SK-N-SH (cell line): ENCODE results near the gene PLXNA4. TPM values are rescaled to one million over a fixed set of nuclear protein-coding genes. Genes with fewer than 3 reads are reported as not detected.

Source experiments
- CTCF ChIA-PET: fragments of 300-600, 350-600 bp; formaldehyde crosslinking; extraction: SDS; loops from one replicate; lab custom pipeline; 2021; lab: Yijun Ruan, JAX
- POLR2A ChIA-PET: fragments of 350-600 bp; sonication (Branson Sonifier 250); formaldehyde crosslinking; extraction: SDS; loops from one replicate; lab custom pipeline; 2020; ENCODE audit warnings: antibody characterized with exemption, inconsistent platforms; lab: Yijun Ruan, JAX
- DNase-seq: peaks from one replicate; pipeline ENCODE4 v3.0.0; 2012
- H2AFZ ChIP-seq: fragments of 200-600 bp; sonication (generic); 2 replicates; pipeline ENCODE4 v1.8.1; 2016; ENCODE audit warnings: antibody characterized with exemption, mild to moderate bottlenecking, low read depth
- H3F3A ChIP-seq: fragments of 200-600 bp; sonication (generic); replicated peaks from 2 replicates; pipeline ENCODE3; 2016; ENCODE audit warnings: antibody characterized with exemption, mild to moderate bottlenecking; ENCODE audit not compliant: insufficient read depth
- H3K27ac ChIP-seq, 2 experiments: fragments of 200-500 bp in 1 of 2; fragments of 200-600 bp in 1 of 2; sonication (Bioruptor generic) in 1 of 2; sonication (generic), shearing (Covaris generic) in 1 of 2; 2 replicates each; pipeline versions ENCODE4 v1.5.1 to v1.6.1; 2014 to 2016; ENCODE audit warnings: low read depth in 2 of 2, inconsistent platforms in 1 of 2, low read length in 1 of 2, mild to moderate bottlenecking in 1 of 2, mixed read lengths in 1 of 2
- H3K27me3 ChIP-seq: fragments of 200-600 bp; sonication (generic), shearing (Covaris generic); 2 replicates; pipeline ENCODE4 v1.6.1; 2016; ENCODE audit warnings: mixed run types; ENCODE audit not compliant: insufficient read depth
- H3K36me3 ChIP-seq, 2 experiments: fragments of 200-500 bp in 1 of 2; fragments of 200-600 bp in 1 of 2; sonication (Bioruptor generic) in 1 of 2; sonication (generic) in 1 of 2; replicated peaks in 1 of 2; 2 replicates each; pipeline versions ENCODE3 to v1.5.1; 2014 to 2016; ENCODE audit warnings: low read length in 1 of 2, mild to moderate bottlenecking in 1 of 2; ENCODE audit not compliant: insufficient read depth in 2 of 2, control insufficient read depth in 1 of 2
- H3K4me1 ChIP-seq, 2 experiments: fragments of 200-500 bp in 1 of 2; fragments of 200-600 bp in 1 of 2; sonication (Bioruptor generic) in 1 of 2; sonication (generic), shearing (Covaris generic) in 1 of 2; 2 replicates each; pipeline versions ENCODE4 v1.5.1 to v1.6.1; 2014 to 2016; ENCODE audit warnings: low read depth in 1 of 2, low read length in 1 of 2, mixed run types in 1 of 2; ENCODE audit not compliant: insufficient read depth in 2 of 2, control insufficient read depth in 1 of 2
- H3K4me2 ChIP-seq: fragments of 200-600 bp; sonication (generic), shearing (Covaris generic); 2 replicates; pipeline ENCODE4 v1.6.1; 2017; ENCODE audit warnings: mixed run types
- H3K4me3 ChIP-seq, 2 experiments: fragments of 200-500 bp in 1 of 2; fragments of 200-600 bp in 1 of 2; sonication (Bioruptor generic) in 1 of 2; sonication (generic), shearing (Covaris generic) in 1 of 2; 2 replicates each; pipeline versions ENCODE4 v1.5.1 to v1.8.1; 2014 to 2016; ENCODE audit warnings: low read depth in 2 of 2, inconsistent platforms in 1 of 2, low read length in 1 of 2, mild to moderate bottlenecking in 1 of 2, mixed read lengths in 1 of 2, moderate library complexity in 1 of 2
- H3K79me2 ChIP-seq: fragments of 200-600 bp; sonication (generic); 2 replicates; pipeline ENCODE4 v1.8.1; 2017; ENCODE audit warnings: mild to moderate bottlenecking; ENCODE audit not compliant: insufficient read depth
- H3K9ac ChIP-seq: fragments of 200-600 bp; sonication (generic); 2 replicates; pipeline ENCODE4 v1.6.1; 2017; ENCODE audit warnings: mixed run types
- H3K9me2 ChIP-seq: fragments of 200-600 bp; sonication (generic); 2 replicates; pipeline ENCODE4 v1.6.1; 2017; ENCODE audit warnings: mixed run types
- H3K9me3 ChIP-seq: fragments of 200-600 bp; sonication (generic); 2 replicates; pipeline ENCODE4 v1.6.1; 2017; ENCODE audit warnings: mixed run types, mild to moderate bottlenecking, moderate library complexity
- H4K20me1 ChIP-seq: fragments of 200-600 bp; sonication (generic); 2 replicates; pipeline ENCODE4 v1.6.1; 2017; ENCODE audit warnings: mild to moderate bottlenecking, mixed run types; ENCODE audit not compliant: insufficient read depth
- FOXJ3 ChIP-seq: sonication (generic); formaldehyde crosslinking; IDR thresholded peaks from 2 replicates; pipeline ENCODE4 v1.5.1; 2020; ENCODE audit warnings: mild to moderate bottlenecking, missing genetic modification reagents
- GABPA ChIP-seq: IDR thresholded peaks from 2 replicates; pipeline ENCODE4 v1.4.0; 2012; ENCODE audit warnings: low read depth, mild to moderate bottlenecking
- GATA2 ChIP-seq: sonication (generic); formaldehyde crosslinking; IDR thresholded peaks from 2 replicates; pipeline ENCODE4 v1.5.0; 2020; ENCODE audit warnings: mild to moderate bottlenecking, missing genetic modification reagents
- MEF2A ChIP-seq: IDR thresholded peaks from 2 replicates; pipeline ENCODE4 v1.4.0; 2012; ENCODE audit warnings: low read depth, borderline replicate concordance
- NRF1 ChIP-seq: IDR thresholded peaks from 2 replicates; pipeline ENCODE4 v1.6.1; 2012; ENCODE audit warnings: low read depth, mild to moderate bottlenecking, low read length
- POLR2AphosphoS5 ChIP-seq: IDR thresholded peaks from 2 replicates; pipeline ENCODE4 v1.6.1; 2012; ENCODE audit warnings: low read depth, low read length
- RAD21 ChIP-seq: IDR thresholded peaks from 2 replicates; pipeline ENCODE4 v1.6.1; 2012; ENCODE audit warnings: mild to moderate bottlenecking, low read length
- TEAD4 ChIP-seq: IDR thresholded peaks from 2 replicates; pipeline ENCODE4 v1.4.0; 2012; ENCODE audit warnings: mild to moderate bottlenecking, borderline replicate concordance; ENCODE audit not compliant: insufficient read depth
- WGBS: methylation state at CpG from one replicate; pipeline ENCODE4 v1.1.6; 2017; ENCODE audit warnings: low lambda C conversion rate; 5-methylcytosine and 5-hydroxymethylcytosine counted together
- polyA plus RNA-seq, 3 experiments: library from polyadenylated mRNA; depleted of rRNA; stranded (reverse); fragments of >200 nt; gene quantifications; 2 replicates each; pipeline ENCODE4 v1.2.3, GENCODE V29; 2012
- TF ChIP-seq, protein P1 (sequence below): IDR thresholded peaks from 2 replicates; pipeline ENCODE4 v1.4.0; 2012; ENCODE audit warnings: low read depth, borderline replicate concordance
- TF ChIP-seq, protein P2 (sequence below): IDR thresholded peaks from 2 replicates; pipeline ENCODE4 v1.6.1; 2012; ENCODE audit warnings: mild to moderate bottlenecking, low read depth, low read length, moderate library complexity

The PLXNA4 gene
- polyA plus RNA-seq, 1 of the 3 experiments (the other 2 are of a cell fraction) = 2.4 TPM

GRCh38 chr7:132158841-132159240 is 417.4 kb downstream of the PLXNA4 start:
- CTCF ChIA-PET = interaction anchor here (1.0 to 2.0 kb wide), 4 partner anchors 11 to 213 kb away, joined by 3 to 8 read pairs (median 4); no protein-coding TSS in a partner anchor
- WGBS = 100% methylated on average over 3 of the region's 3 CpGs

GRCh38 chr7:132158166-132158565 is 418.1 kb downstream of the PLXNA4 start:
- ChIA-PET POLR2A (no interaction called here), CTCF (interaction anchor here (1.0 to 2.0 kb wide), 3 partner anchors 10 to 213 kb away, joined by 3 to 8 read pairs (median 5); no protein-coding TSS in a partner anchor)
- Histone ChIP-seq H3K27me3 (no peaks in the 10 kb centered on the region), H3K27ac (no peak overlapping the region), H3K79me2 (no peaks in the 10 kb centered on the region), H2AFZ (no peak overlapping the region), H4K20me1 (no peaks in the 10 kb centered on the region), H3K9me2 (no peaks in the 10 kb centered on the region), H3K4me2 (no peak overlapping the region), H3K4me3 (no peak overlapping the region), H3K9me3 (no peaks in the 10 kb centered on the region), H3K9ac (no peak overlapping the region), H3K4me1 (peaks cover 0 to 69% of the 10 kb centered on the region in 2 experiments; a peak in 2 of 4 replicates), H3K36me3 (peaks cover 8 to 42% of the 10 kb centered on the region in 2 experiments), H3F3A (no peaks in the 10 kb centered on the region)
- TF ChIP-seq GABPA (no peak), FOXJ3 (CRISPR knock-in tag) (no peak), RAD21 (no peak), MEF2A (no peak), GATA2 (CRISPR knock-in tag) (no peak), TEAD4 (no peak)
- TF ChIP-seq, protein P1, sequence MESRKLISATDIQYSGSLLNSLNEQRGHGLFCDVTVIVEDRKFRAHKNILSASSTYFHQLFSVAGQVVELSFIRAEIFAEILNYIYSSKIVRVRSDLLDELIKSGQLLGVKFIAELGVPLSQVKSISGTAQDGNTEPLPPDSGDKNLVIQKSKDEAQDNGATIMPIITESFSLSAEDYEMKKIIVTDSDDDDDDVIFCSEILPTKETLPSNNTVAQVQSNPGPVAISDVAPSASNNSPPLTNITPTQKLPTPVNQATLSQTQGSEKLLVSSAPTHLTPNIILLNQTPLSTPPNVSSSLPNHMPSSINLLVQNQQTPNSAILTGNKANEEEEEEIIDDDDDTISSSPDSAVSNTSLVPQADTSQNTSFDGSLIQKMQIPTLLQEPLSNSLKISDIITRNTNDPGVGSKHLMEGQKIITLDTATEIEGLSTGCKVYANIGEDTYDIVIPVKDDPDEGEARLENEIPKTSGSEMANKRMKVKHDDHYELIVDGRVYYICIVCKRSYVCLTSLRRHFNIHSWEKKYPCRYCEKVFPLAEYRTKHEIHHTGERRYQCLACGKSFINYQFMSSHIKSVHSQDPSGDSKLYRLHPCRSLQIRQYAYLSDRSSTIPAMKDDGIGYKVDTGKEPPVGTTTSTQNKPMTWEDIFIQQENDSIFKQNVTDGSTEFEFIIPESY = no peak
- TF ChIP-seq, protein P2, sequence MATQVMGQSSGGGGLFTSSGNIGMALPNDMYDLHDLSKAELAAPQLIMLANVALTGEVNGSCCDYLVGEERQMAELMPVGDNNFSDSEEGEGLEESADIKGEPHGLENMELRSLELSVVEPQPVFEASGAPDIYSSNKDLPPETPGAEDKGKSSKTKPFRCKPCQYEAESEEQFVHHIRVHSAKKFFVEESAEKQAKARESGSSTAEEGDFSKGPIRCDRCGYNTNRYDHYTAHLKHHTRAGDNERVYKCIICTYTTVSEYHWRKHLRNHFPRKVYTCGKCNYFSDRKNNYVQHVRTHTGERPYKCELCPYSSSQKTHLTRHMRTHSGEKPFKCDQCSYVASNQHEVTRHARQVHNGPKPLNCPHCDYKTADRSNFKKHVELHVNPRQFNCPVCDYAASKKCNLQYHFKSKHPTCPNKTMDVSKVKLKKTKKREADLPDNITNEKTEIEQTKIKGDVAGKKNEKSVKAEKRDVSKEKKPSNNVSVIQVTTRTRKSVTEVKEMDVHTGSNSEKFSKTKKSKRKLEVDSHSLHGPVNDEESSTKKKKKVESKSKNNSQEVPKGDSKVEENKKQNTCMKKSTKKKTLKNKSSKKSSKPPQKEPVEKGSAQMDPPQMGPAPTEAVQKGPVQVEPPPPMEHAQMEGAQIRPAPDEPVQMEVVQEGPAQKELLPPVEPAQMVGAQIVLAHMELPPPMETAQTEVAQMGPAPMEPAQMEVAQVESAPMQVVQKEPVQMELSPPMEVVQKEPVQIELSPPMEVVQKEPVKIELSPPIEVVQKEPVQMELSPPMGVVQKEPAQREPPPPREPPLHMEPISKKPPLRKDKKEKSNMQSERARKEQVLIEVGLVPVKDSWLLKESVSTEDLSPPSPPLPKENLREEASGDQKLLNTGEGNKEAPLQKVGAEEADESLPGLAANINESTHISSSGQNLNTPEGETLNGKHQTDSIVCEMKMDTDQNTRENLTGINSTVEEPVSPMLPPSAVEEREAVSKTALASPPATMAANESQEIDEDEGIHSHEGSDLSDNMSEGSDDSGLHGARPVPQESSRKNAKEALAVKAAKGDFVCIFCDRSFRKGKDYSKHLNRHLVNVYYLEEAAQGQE = no peak
- 79% methylated on average over 2 of the region's 2 CpGs for WGBS
- no peak for DNase-seq

More at GRCh38 chr7:132158841-132159240, 417.4 kb downstream of the PLXNA4 start:
- Histone ChIP-seq H3F3A (no peaks in the 10 kb centered on the region), H4K20me1 (no peaks in the 10 kb centered on the region), H3K4me2 (no peak overlapping the region), H3K4me3 (no peak overlapping the region), H3K9me2 (no peaks in the 10 kb centered on the region), H2AFZ (no peak overlapping the region), H3K4me1 (peaks cover 0 to 65% of the 10 kb centered on the region in 2 experiments; a peak in 2 of 4 replicates), H3K27ac (no peak overlapping the region), H3K36me3 (peaks cover 6 to 46% of the 10 kb centered on the region in 2 experiments), H3K79me2 (no peaks in the 10 kb centered on the region)
- POLR2A ChIA-PET = no interaction called here
- no peak for TF ChIP-seq NRF1
- TF ChIP-seq GABPA = no peak
- TF ChIP-seq POLR2AphosphoS5 = no peak
- TF ChIP-seq, all 33 proteins: peak for 0
- no peaks in the 10 kb centered on the region for H3K9me3 ChIP-seq
- no peaks in the 10 kb centered on the region for H3K27me3 ChIP-seq
- no peak for DNase-seq
- H3K9ac ChIP-seq = no peak overlapping the region
